Measurements from ENCODE around the gene TCP10L. TPM values are rescaled to one million over a fixed set of nuclear protein-coding genes. Genes with fewer than 3 reads are reported as not detected.
"Not testable (repeated sequence)": the region's sequence is repeated elsewhere in the genome, so short reads cannot be mapped to it uniquely, and the experiment has no call there.

Gene TCP10L
- total and polyA plus RNA-seq, 4 donors, result 1.4 to 2.3 (median 1.5) TPM; not detected in 1

GRCh38 chr21:32539378-32539777 lies 45.9 kb downstream of the TCP10L start:
- no peaks in the 10 kb centered on the region for H3K9me3 ChIP-seq (ENCODE audit: control insufficient read depth, low read length)
- H3K27ac ChIP-seq (ENCODE audit: low read depth in 1 of 2, low read length in 2 of 2), result no peak overlapping the region
- H3K4me3 ChIP-seq (ENCODE audit: low read length in 2 of 2), result no peak overlapping the region
- H3K36me3 ChIP-seq (ENCODE audit: control insufficient read depth in 1 of 2, insufficient read depth in 2 of 2, low read length in 1 of 2), result no peaks in the 10 kb centered on the region
- WGBS, 2 donors, result 86 to 89% methylated on average over 6 of the region's 6 CpGs
- no peak for DNase-seq
- intact Hi-C loops (cut with DNase I), result no loop called here
- H3K4me1 ChIP-seq (ENCODE audit: control insufficient read depth in 1 of 2, insufficient read depth in 2 of 2, low read length in 2 of 2), result no peaks in the 10 kb centered on the region
- no peaks in the 10 kb centered on the region for H3K27me3 ChIP-seq (ENCODE audit: control insufficient read depth in 1 of 2, insufficient read depth in 2 of 2, low read length in 1 of 2)
- ATAC-seq (ENCODE audit: low FRiP score), result no peak

- no peak for ATAC-seq (ENCODE audit: low FRiP score)
- intact Hi-C loops (cut with DNase I), result no loop called here
- WGBS, 2 donors, result 77 to 87% methylated on average over 11 of the region's 11 CpGs
These were observed 47.1 kb downstream of the TCP10L start for GRCh38 chr21:32538147-32538792.

GRCh38 chr21:32537569-32537881 lies 47.8 kb downstream of the TCP10L start:
- no peak overlapping the region for H3K27ac ChIP-seq (ENCODE audit: low read depth in 1 of 2, low read length in 2 of 2)
- 93 to 97% methylated on average over 3 of the region's 3 CpGs for WGBS, 2 donors
- intact Hi-C loops (cut with DNase I), result no loop called here
- no peak overlapping the region for H3K4me3 ChIP-seq (ENCODE audit: low read length in 2 of 2)
- DNase-seq, result no peak
- H3K4me1 ChIP-seq (ENCODE audit: control insufficient read depth in 1 of 2, insufficient read depth in 2 of 2, low read length in 2 of 2), result no peaks in the 10 kb centered on the region
- peaks cover 0 to 6% of the 10 kb centered on the region in 2 donors for H3K36me3 ChIP-seq (ENCODE audit: control insufficient read depth in 1 of 2, insufficient read depth in 2 of 2, low read length in 1 of 2)
- no peaks in the 10 kb centered on the region for H3K27me3 ChIP-seq (ENCODE audit: control insufficient read depth in 1 of 2, insufficient read depth in 2 of 2, low read length in 1 of 2)
- ATAC-seq (ENCODE audit: low FRiP score), result no peak
- H3K9me3 ChIP-seq (ENCODE audit: control insufficient read depth, low read length), result no peaks in the 10 kb centered on the region

More at GRCh38 chr21:32538147-32538792, 47.1 kb downstream of the TCP10L start:
- Histone ChIP-seq H3K27me3 (ENCODE audit: control insufficient read depth in 1 of 2, insufficient read depth in 2 of 2, low read length in 1 of 2) (no peaks in the 10 kb centered on the region), H3K9me3 (ENCODE audit: control insufficient read depth, low read length) (no peaks in the 10 kb centered on the region), H3K4me3 (ENCODE audit: low read length in 2 of 2) (no peak overlapping the region), H3K4me1 (ENCODE audit: control insufficient read depth in 1 of 2, insufficient read depth in 2 of 2, low read length in 2 of 2) (no peaks in the 10 kb centered on the region), H3K27ac (ENCODE audit: low read depth in 1 of 2, low read length in 2 of 2) (no peak overlapping the region), H3K36me3 (ENCODE audit: control insufficient read depth in 1 of 2, insufficient read depth in 2 of 2, low read length in 1 of 2) (peaks cover 0 to 2% of the 10 kb centered on the region in 2 donors)
- DNase-seq, result no peak

DNA sequence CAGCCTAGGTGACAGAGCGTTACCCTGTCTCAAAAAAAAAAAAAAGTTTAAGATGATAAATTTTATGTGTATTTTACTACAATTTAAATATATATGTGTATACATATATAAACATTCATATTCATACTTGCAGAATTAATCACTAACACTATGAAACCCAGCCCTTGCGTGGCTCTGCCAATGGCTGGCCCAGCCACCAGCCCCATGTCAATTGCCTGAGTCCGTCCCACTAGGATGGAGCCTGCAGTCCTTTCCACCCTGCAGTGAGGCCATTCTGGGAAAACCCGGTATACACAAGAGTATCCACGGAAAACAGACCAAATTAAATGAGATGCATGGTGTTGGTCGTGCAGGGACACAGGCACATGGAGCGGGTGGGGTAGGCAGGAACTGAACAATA lies 49.7 kb downstream of the TCP10L start:
- peaks cover 0 to 6% of the 10 kb centered on the region in 2 donors for H3K36me3 ChIP-seq (ENCODE audit: control insufficient read depth in 1 of 2, insufficient read depth in 2 of 2, low read length in 1 of 2)
- no peak for ATAC-seq (ENCODE audit: low FRiP score)
- WGBS, 2 donors, result 96 to 97% methylated on average over 7 of the region's 7 CpGs
- DNase-seq, result no peak
- intact Hi-C loops (cut with DNase I), result no loop called here
- no peak overlapping the region for H3K27ac ChIP-seq (ENCODE audit: low read depth in 1 of 2, low read length in 2 of 2)
- H3K4me3 ChIP-seq (ENCODE audit: low read length in 2 of 2), result no peak overlapping the region
- H3K27me3 ChIP-seq (ENCODE audit: control insufficient read depth in 1 of 2, insufficient read depth in 2 of 2, low read length in 1 of 2), result no peaks in the 10 kb centered on the region
- H3K9me3 ChIP-seq (ENCODE audit: control insufficient read depth, low read length), result no peaks in the 10 kb centered on the region
- no peaks in the 10 kb centered on the region for H3K4me1 ChIP-seq (ENCODE audit: control insufficient read depth in 1 of 2, insufficient read depth in 2 of 2, low read length in 2 of 2)

GRCh38 chr21:32534113-32534512 lies 51.2 kb downstream of the TCP10L start:
- intact Hi-C loops (cut with DNase I), result no loop called here
- Histone ChIP-seq H3K4me1 (ENCODE audit: control insufficient read depth in 1 of 2, insufficient read depth in 2 of 2, low read length in 2 of 2) (no peaks in the 10 kb centered on the region), H3K36me3 (ENCODE audit: control insufficient read depth in 1 of 2, insufficient read depth in 2 of 2, low read length in 1 of 2) (peaks cover 0 to 6% of the 10 kb centered on the region in 2 donors), H3K27ac (ENCODE audit: low read depth in 1 of 2, low read length in 2 of 2) (no peak overlapping the region), H3K27me3 (ENCODE audit: control insufficient read depth in 1 of 2, insufficient read depth in 2 of 2, low read length in 1 of 2) (no peaks in the 10 kb centered on the region), H3K9me3 (ENCODE audit: control insufficient read depth, low read length) (no peaks in the 10 kb centered on the region), H3K4me3 (ENCODE audit: low read length in 2 of 2) (no peak overlapping the region)
- DNase-seq, result no peak
- 89 to 93% methylated on average over 8 of the region's 8 CpGs for WGBS, 2 donors
- no peak for ATAC-seq (ENCODE audit: low FRiP score)

DNA sequence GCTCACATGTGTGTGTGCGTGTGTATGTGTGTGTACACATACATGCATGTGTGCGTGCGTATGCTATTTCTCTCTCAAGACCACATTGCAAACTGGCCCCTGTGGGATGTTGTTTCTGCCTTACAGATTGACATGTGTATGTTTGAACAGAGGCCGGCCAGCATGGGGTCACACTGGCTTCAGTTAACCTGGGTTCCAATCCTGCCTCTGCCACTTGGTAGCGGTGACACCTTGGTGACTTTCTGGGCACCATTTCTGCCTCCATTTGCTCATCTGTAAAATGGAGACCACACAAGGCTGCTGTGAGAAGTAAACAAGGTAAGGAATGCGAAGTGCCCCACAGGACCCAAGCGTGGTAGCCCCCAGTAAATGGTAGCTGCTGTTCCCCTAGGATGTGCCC lies 51.7 kb downstream of the TCP10L start:
- DNase-seq (no peak), ATAC-seq (ENCODE audit: low FRiP score) (no peak)
- H3K27me3 ChIP-seq (ENCODE audit: control insufficient read depth in 1 of 2, insufficient read depth in 2 of 2, low read length in 1 of 2), result no peaks in the 10 kb centered on the region
- no peaks in the 10 kb centered on the region for H3K4me1 ChIP-seq (ENCODE audit: control insufficient read depth in 1 of 2, insufficient read depth in 2 of 2, low read length in 2 of 2)
- H3K4me3 ChIP-seq (ENCODE audit: low read length in 2 of 2), result no peak overlapping the region
- 94 to 97% methylated on average over 7 of the region's 7 CpGs for WGBS, 2 donors
- H3K27ac ChIP-seq (ENCODE audit: low read depth in 1 of 2, low read length in 2 of 2), result no peak overlapping the region
- intact Hi-C loops (cut with DNase I), result no loop called here
- H3K36me3 ChIP-seq (ENCODE audit: control insufficient read depth in 1 of 2, insufficient read depth in 2 of 2, low read length in 1 of 2), result peaks cover 0 to 6% of the 10 kb centered on the region in 2 donors
- H3K9me3 ChIP-seq (ENCODE audit: control insufficient read depth, low read length), result no peaks in the 10 kb centered on the region

- H3K4me1 ChIP-seq (ENCODE audit: control insufficient read depth in 1 of 2, insufficient read depth in 2 of 2, low read length in 2 of 2), result no peaks in the 10 kb centered on the region
- intact Hi-C loops (cut with DNase I), result no loop called here
- no peak overlapping the region for H3K27ac ChIP-seq (ENCODE audit: low read depth in 1 of 2, low read length in 2 of 2)
- H3K27me3 ChIP-seq (ENCODE audit: control insufficient read depth in 1 of 2, insufficient read depth in 2 of 2, low read length in 1 of 2), result no peaks in the 10 kb centered on the region
- no peak for DNase-seq
- WGBS, 2 donors, result 83 to 86% methylated on average over 4 of the region's 4 CpGs
- no peak overlapping the region for H3K4me3 ChIP-seq (ENCODE audit: low read length in 2 of 2)
- ATAC-seq (ENCODE audit: low FRiP score), result no peak
- H3K36me3 ChIP-seq (ENCODE audit: control insufficient read depth in 1 of 2, insufficient read depth in 2 of 2, low read length in 1 of 2), result peaks cover 0 to 6% of the 10 kb centered on the region in 2 donors
- no peaks in the 10 kb centered on the region for H3K9me3 ChIP-seq (ENCODE audit: control insufficient read depth, low read length)
These were observed 52.3 kb downstream of the TCP10L start for GRCh38 chr21:32533053-32533452.

- DNase-seq (no peak), ATAC-seq (ENCODE audit: low FRiP score) (no peak)
- 79 to 82% methylated on average over 6 of the region's 6 CpGs for WGBS, 2 donors
- Histone ChIP-seq H3K27me3 (ENCODE audit: control insufficient read depth in 1 of 2, insufficient read depth in 2 of 2, low read length in 1 of 2) (no peaks in the 10 kb centered on the region), H3K36me3 (ENCODE audit: control insufficient read depth in 1 of 2, insufficient read depth in 2 of 2, low read length in 1 of 2) (peaks cover 0 to 6% of the 10 kb centered on the region in 2 donors), H3K9me3 (ENCODE audit: control insufficient read depth, low read length) (no peaks in the 10 kb centered on the region), H3K27ac (ENCODE audit: low read depth in 1 of 2, low read length in 2 of 2) (no peak overlapping the region), H3K4me3 (ENCODE audit: low read length in 2 of 2) (no peak overlapping the region), H3K4me1 (ENCODE audit: control insufficient read depth in 1 of 2, insufficient read depth in 2 of 2, low read length in 2 of 2) (no peaks in the 10 kb centered on the region)
- intact Hi-C loops (cut with DNase I), result no loop called here
These were observed 52.7 kb downstream of the TCP10L start for GRCh38 chr21:32532636-32533035.

DNA sequence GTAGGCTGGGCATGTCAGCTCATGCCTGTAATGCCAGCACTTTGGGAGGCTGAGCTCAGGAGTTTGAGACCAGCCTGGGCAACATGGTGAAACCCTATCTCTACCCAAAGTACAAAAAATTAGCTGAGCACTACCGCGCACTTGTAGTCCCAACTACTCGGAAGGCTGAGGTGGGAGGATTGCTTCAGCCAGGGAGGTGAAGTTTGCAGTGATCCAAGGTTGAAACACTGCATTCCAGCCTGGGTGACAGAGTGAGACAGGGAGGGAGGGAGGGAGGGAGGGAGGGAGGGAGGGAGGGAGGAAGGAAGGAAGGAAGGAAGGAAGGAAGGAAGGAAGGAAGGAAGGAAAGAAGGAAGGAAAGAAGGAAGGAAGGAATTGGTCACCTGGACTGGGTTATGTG lies 53.8 kb downstream of the TCP10L start:
- ATAC-seq (ENCODE audit: low FRiP score); H3K4me1 ChIP-seq (ENCODE audit: control insufficient read depth in 1 of 2, insufficient read depth in 2 of 2, low read length in 2 of 2); intact Hi-C loops (cut with DNase I); DNase-seq; H3K36me3 ChIP-seq (ENCODE audit: control insufficient read depth in 1 of 2, insufficient read depth in 2 of 2, low read length in 1 of 2); H3K27me3 ChIP-seq (ENCODE audit: control insufficient read depth in 1 of 2, insufficient read depth in 2 of 2, low read length in 1 of 2); H3K4me3 ChIP-seq (ENCODE audit: low read length in 2 of 2); H3K9me3 ChIP-seq (ENCODE audit: control insufficient read depth, low read length); H3K27ac ChIP-seq (ENCODE audit: low read depth in 1 of 2, low read length in 2 of 2): not testable (repeated sequence)
- WGBS, 2 donors, result 90% methylated on average over 3 of the region's 3 CpGs
